Vein endothelial cell (primary cell): ENCODE results near the gene NOXRED1. TPM values are rescaled to one million over a fixed set of nuclear protein-coding genes. Genes with fewer than 3 reads are reported as not detected.

ENCODE experiments used
- small RNA-seq: library from RNA; depleted of rRNA; stranded (forward); fragments of <200 nt; gene quantifications from one replicate; pipeline ENCODE3, GENCODE V24; 2012
- total RNA-seq: library from RNA; depleted of rRNA; stranded (reverse); fragments of >200 nt; gene quantifications from 2 replicates; pipeline ENCODE4 v1.2.3, GENCODE V29; 2012

Gene NOXRED1
- total RNA-seq: under 0.01 TPM in 1 of 2 replicates, not detected in the other

GRCh38 chr14:77423423-77423822, at the start of gene NOXRED1:
Gene NOXRED1, minus strand, starts transcription at chr14:77423523. Its CDS starts 634 bp downstream, at chr14:77422889.

DNA sequence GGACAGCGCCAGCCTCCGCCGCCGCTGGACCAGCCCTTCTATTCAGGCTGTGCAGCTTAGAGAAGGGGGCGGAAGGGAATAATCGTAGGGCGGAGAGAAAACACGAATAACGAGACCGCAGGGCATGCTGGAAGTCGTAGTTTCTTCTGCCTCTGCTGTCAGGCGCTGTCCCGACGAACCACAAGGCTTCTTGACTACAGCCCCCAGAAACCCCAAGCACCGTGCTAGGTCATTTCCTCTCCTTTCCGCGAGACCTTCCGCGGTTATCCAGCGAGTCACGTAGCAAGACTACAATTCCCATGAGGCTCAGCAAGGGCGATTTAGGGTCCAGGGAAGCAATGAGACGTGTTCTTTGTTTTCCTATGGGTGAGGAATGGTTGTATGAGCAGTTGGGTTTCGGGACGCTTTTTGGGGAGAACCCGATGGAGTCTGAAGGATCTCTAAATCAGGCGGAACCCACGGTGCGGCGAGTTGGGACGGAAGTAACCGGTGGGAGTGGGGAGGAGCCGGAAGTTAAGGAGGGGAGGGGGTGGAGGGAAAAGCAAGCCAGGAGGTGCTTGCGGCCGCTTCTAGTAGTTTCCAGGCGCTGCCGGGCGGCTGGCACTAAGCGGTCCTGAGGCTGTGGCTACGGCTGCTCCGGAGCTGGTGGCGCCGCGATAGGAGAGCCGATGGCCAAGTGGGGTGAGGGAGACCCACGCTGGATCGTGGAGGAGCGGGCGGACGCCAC, 34.4 kb upstream of the NOXRED1 start, which contains the start of the genes AHSA1 and VIPAS39:
Gene AHSA1 (plus strand): TSS at position 572 of the 727 bp plus-strand sequence. CDS start 97 bp downstream, at position 669.
Gene VIPAS39 (minus strand): TSS at position 80 of the 727 bp plus-strand sequence. CDS start 3,499 bp downstream, outside the sequence.

DNA sequence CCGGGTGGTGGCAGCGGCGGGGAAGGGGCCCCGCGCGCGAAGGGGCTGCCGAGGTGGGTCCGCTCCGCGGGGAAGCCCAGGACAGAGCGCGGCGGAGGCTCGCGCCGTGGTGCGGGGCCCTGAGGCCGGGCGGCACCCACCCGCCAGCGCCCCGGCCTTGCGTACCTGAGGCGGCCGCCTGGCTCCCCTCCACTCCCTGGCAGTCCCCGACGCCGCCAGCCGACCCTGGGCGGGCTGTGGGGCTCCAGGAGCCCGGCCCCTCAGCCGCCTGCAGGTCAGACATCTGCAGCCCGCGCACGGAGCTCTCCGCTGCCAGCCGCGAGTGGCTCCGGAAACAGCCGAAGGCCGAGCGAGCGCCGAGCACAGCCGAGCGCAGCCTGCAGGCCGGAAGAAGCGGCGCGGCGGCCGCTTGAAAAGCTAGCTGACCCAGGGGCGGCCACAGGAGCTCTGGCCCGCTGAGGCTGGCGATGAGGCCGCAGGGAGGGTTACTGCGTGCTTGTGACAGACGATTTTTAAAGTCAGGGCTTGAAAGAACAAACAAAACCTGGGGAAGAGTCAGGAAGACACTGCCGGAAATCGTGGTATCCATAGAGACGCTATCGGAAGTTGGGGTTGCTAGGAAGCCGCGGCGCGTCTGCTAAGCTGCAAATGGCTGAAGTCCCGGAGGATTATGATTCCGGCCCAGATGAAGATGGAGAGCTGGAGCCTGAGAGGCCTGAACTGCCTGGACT, 46.4 kb downstream of the NOXRED1 start, which contains the start of the genes SAMD15 and TMED8:
Gene SAMD15 (plus strand): TSS at position 609 of the 731 bp plus-strand sequence. CDS start 40 bp downstream, at position 649.
Gene TMED8 (minus strand): TSS at position 324 of the 731 bp plus-strand sequence. CDS start 41 bp downstream, at position 283.

Small RNA genes lying within 50 kb of the gene (small RNA-seq; reads per million reads assigned to genes)
- gene RF00404: not detected

Other genes with a start within 250 kb of the NOXRED1 start
- gene TMEM63C, start 241.7 kb downstream of the NOXRED1 start, total RNA-seq: not detected in 2 replicates
- gene NGB, start 152.3 kb downstream of the NOXRED1 start, total RNA-seq: not detected in 2 replicates
- 13.1 and 16.0 TPM in 2 replicates for gene POMT2, start 102.6 kb downstream of the NOXRED1 start, total RNA-seq
- gene GSTZ1, start 102.5 kb downstream of the NOXRED1 start, total RNA-seq: 27.3 and 35.6 TPM in 2 replicates
- 12.7 and 16.3 TPM in 2 replicates for gene TMED8, start 46.4 kb downstream of the NOXRED1 start, total RNA-seq
- 0.98 and 1.6 TPM in 2 replicates for gene SAMD15, start 46.1 kb downstream of the NOXRED1 start, total RNA-seq
- gene VIPAS39, start 34.1 kb upstream of the NOXRED1 start, total RNA-seq: 40.8 and 42.8 TPM in 2 replicates
- 76.1 and 107 TPM in 2 replicates for gene AHSA1, start 34.6 kb upstream of the NOXRED1 start, total RNA-seq
- gene ISM2, start 75.3 kb upstream of the NOXRED1 start, total RNA-seq: under 0.01 and 0.10 TPM in 2 replicates
- gene SPTLC2, start 193.1 kb upstream of the NOXRED1 start, total RNA-seq: 59.1 and 78.3 TPM in 2 replicates